Hepatocyte (in vitro differentiated cells): Measurements from ENCODE around the gene PREX1. TPM values are rescaled to one million over a fixed set of nuclear protein-coding genes. Genes with fewer than 3 reads are reported as not detected.

ENCODE experiments used
- DNase-seq: peaks from one replicate; pipeline ENCODE4 v3.0.0-alpha.2; 2016; ENCODE audit warnings: low spot score
- H2AFZ ChIP-seq: fragments of 200-600 bp; sonication (generic); 2 replicates; pipeline ENCODE4 v1.6.0; 2016; ENCODE audit warnings: antibody characterized with exemption, mild to moderate bottlenecking
- H3K27ac ChIP-seq: fragments of 200-600 bp; sonication (generic); 2 replicates; pipeline ENCODE4 v1.5.1; 2016; ENCODE audit warnings: mild to moderate bottlenecking
- H3K27me3 ChIP-seq: fragments of 200-600 bp; sonication (generic); 2 replicates; pipeline ENCODE4 v1.6.1; 2016
- H3K36me3 ChIP-seq: fragments of 200-600 bp; sonication (generic); replicated peaks from 2 replicates; pipeline ENCODE4 v1.5.1; 2016; ENCODE audit warnings: low read depth; ENCODE audit not compliant: insufficient read depth
- H3K4me1 ChIP-seq: fragments of 200-600 bp; sonication (generic); 2 replicates; pipeline ENCODE4 v1.5.1; 2016; ENCODE audit warnings: mild to moderate bottlenecking, moderate library complexity; ENCODE audit not compliant: insufficient read depth
- H3K4me2 ChIP-seq: fragments of 200-600 bp; sonication (generic); 2 replicates; pipeline ENCODE4 v1.6.0; 2016
- H3K4me3 ChIP-seq: fragments of 200-600 bp; sonication (generic); 2 replicates; pipeline ENCODE4 v1.5.1; 2016; ENCODE audit warnings: mild to moderate bottlenecking
- H3K79me2 ChIP-seq: fragments of 200-600 bp; sonication (generic); 2 replicates; pipeline ENCODE4 v1.6.0; 2017; ENCODE audit warnings: mild to moderate bottlenecking
- H3K9me2 ChIP-seq: fragments of 200-600 bp; sonication (generic); replicated peaks from 2 replicates; pipeline ENCODE4 v1.6.0; 2017; ENCODE audit warnings: mild to moderate bottlenecking; ENCODE audit not compliant: insufficient read depth
- H3K9me3 ChIP-seq: fragments of 200-600 bp; sonication (generic); 2 replicates; pipeline ENCODE4 v1.5.1; 2016; ENCODE audit warnings: low read depth, mild to moderate bottlenecking
- H4K20me1 ChIP-seq: fragments of 200-600 bp; sonication (generic); 2 replicates; pipeline ENCODE4 v1.6.0; 2016; ENCODE audit warnings: mild to moderate bottlenecking; ENCODE audit not compliant: insufficient read depth, poor library complexity, severe bottlenecking
- CTCF ChIP-seq: fragments of 200-600 bp; sonication (generic); IDR thresholded peaks from 2 replicates; pipeline ENCODE4 v1.5.1; 2016; ENCODE audit warnings: antibody characterized with exemption, mild to moderate bottlenecking; ENCODE audit not compliant: poor library complexity
- EZH2 ChIP-seq: fragments of 200-600 bp; sonication (generic); IDR thresholded peaks from 2 replicates; pipeline ENCODE4 v1.6.1; 2016; ENCODE audit warnings: antibody characterized with exemption, mild to moderate bottlenecking, borderline replicate concordance
- EZH2phosphoT487 ChIP-seq: fragments of 200-600 bp; sonication (generic); IDR thresholded peaks from one replicate; pipeline ENCODE4 v1.6.1; 2018; ENCODE audit warnings: antibody characterized with exemption, mild to moderate bottlenecking, low read depth, moderate library complexity; ENCODE audit not compliant: unreplicated experiment, severe bottlenecking
- WGBS: methylation state at CpG from one replicate; pipeline ENCODE4 v1.1.6; 2016; ENCODE audit warnings: low lambda C conversion rate; ENCODE audit errors: missing lambda C conversion rate; 5-methylcytosine and 5-hydroxymethylcytosine counted together
- polyA plus RNA-seq: library from polyadenylated mRNA; unstranded; fragments of >200 nt; fragmentation: Nextera tagmentation; extraction: Ambion mirVana; gene quantifications from 2 replicates; pipeline ENCODE4 v1.2.1, GENCODE V29; 2016
- total RNA-seq: library from RNA; depleted of rRNA; stranded (reverse); fragments of >200 nt; gene quantifications from 2 replicates; pipeline ENCODE4 v1.2.3, GENCODE V29; 2014

Gene PREX1
- total and polyA plus RNA-seq, 2 experiments from 2014 or later = 1.8 to 2.9 TPM

- DNase-seq = no peak
- no peak for TF ChIP-seq EZH2
- no peak for TF ChIP-seq CTCF
- TF ChIP-seq EZH2phosphoT487 = no peak
- Histone ChIP-seq H3K4me1 (no peaks in the 10 kb centered on the region), H2AFZ (no peak overlapping the region), H3K9me2 (no peaks in the 10 kb centered on the region), H3K79me2 (no peaks in the 10 kb centered on the region), H4K20me1 (no peaks in the 10 kb centered on the region), H3K36me3 (no peaks in the 10 kb centered on the region), H3K27ac (no peak overlapping the region), H3K27me3 (no peaks in the 10 kb centered on the region), H3K4me3 (no peak overlapping the region), H3K4me2 (no peak overlapping the region), H3K9me3 (no peaks in the 10 kb centered on the region)
- WGBS = 87% methylated on average over 12 of the region's 12 CpGs
These were observed 95.5 kb downstream of the PREX1 start for GRCh38 chr20:48732081-48732829.

DNA sequence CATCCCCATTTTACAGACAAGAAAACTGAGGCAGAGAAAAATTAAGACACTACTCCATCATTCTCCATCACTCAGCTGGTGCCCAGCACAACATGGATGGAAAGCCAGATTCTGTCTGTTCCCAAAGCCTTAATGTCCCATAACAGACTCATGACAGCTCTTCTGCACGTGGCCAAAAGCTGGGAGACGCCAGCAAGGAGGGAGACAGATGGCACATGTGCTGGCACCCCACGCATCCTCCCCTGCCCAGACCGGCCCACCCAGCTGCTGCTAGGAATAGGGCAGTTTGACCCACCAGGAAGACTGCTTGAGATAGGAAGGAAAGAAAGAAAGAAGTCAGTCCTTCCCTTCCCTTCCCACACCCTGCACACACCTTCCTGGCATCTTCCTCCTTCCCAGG, 96.3 kb downstream of the PREX1 start:
- H3K4me1 ChIP-seq = no peaks in the 10 kb centered on the region
- 97% methylated on average over 4 of the region's 4 CpGs for WGBS
- H2AFZ ChIP-seq = no peak overlapping the region
- H3K27me3 ChIP-seq = no peaks in the 10 kb centered on the region
- H3K4me2 ChIP-seq = no peak overlapping the region
- no peaks in the 10 kb centered on the region for H3K79me2 ChIP-seq
- no peak overlapping the region for H3K4me3 ChIP-seq
- no peak for TF ChIP-seq EZH2
- no peak for TF ChIP-seq CTCF
- TF ChIP-seq EZH2phosphoT487 = no peak
- H3K27ac ChIP-seq = no peak overlapping the region
- no peaks in the 10 kb centered on the region for H4K20me1 ChIP-seq
- no peaks in the 10 kb centered on the region for H3K9me3 ChIP-seq
- no peaks in the 10 kb centered on the region for H3K9me2 ChIP-seq
- H3K36me3 ChIP-seq = no peaks in the 10 kb centered on the region
- DNase-seq = no peak

DNA sequence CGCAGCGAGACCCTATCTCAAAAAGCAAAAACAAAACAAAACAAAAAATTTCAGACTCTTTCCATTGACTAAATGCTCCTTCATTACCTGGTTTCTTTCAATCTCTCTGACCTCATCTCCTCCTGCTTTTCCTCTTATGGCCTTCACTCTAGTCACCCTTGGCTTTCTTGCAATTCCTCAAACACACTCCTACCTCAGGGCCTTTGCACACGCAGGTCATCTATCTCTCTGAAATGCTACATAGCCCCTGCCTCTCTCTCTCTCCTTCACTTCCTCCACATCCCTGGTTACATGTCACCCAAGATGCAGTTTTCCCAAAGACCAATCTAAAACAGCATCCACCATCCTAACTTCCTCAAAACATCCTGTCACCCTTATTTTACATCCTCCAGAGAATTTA, 96.8 kb downstream of the PREX1 start:
- TF ChIP-seq CTCF = no peak
- no peak for TF ChIP-seq EZH2
- no peak for TF ChIP-seq EZH2phosphoT487
- H3K4me2 ChIP-seq = no peak overlapping the region
- H3K4me1 ChIP-seq = no peaks in the 10 kb centered on the region
- H3K27ac ChIP-seq = no peak overlapping the region
- no peaks in the 10 kb centered on the region for H3K27me3 ChIP-seq
- H3K4me3 ChIP-seq = no peak overlapping the region
- no peaks in the 10 kb centered on the region for H3K9me3 ChIP-seq
- no peaks in the 10 kb centered on the region for H3K79me2 ChIP-seq
- H3K9me2 ChIP-seq = no peaks in the 10 kb centered on the region
- no peaks in the 10 kb centered on the region for H3K36me3 ChIP-seq
- 93% methylated on average over 3 of the region's 3 CpGs for WGBS
- no peak overlapping the region for H2AFZ ChIP-seq
- no peak for DNase-seq
- H4K20me1 ChIP-seq = no peaks in the 10 kb centered on the region
